HCT116 (cell line): ENCODE measurements around the gene NTS. TPM values are rescaled to one million over a fixed set of nuclear protein-coding genes. Genes with fewer than 3 reads are reported as not detected.
A peak's percentile ranks its signal among the peaks of the same experiment; 100 is the strongest.

Experiments
- ATAC-seq: fragments of 200-7000 bp; cut with Tn5 transposase; 2 replicates; pipeline ENCODE4 v1.9.1; 2020; ENCODE audit warnings: mild to moderate bottlenecking, moderate library complexity
- BruUV-seq: library from RNA; stranded (reverse); fragments of 400-500 nt; replicated peaks from 2 replicates; lab custom pipeline; 2021; lab: Mats Ljungman, UMichigan
- CTCF ChIA-PET: fragments of 300-600 bp; sonication (Branson Sonifier 250); formaldehyde crosslinking; loops from one replicate; lab custom pipeline; 2021; ENCODE audit warnings: antibody characterized with exemption; lab: Charles Lee
- POLR2A ChIA-PET: fragments of 300-600, 350-600 bp; sonication (Branson Sonifier 250); formaldehyde crosslinking; loops from one replicate; lab custom pipeline; 2021; ENCODE audit warnings: antibody characterized with exemption; lab: Charles Lee
- RAD21 ChIA-PET, 2 experiments: fragments of 300-600 bp; sonication (Branson Sonifier 250); formaldehyde crosslinking; loops; one replicate each; lab custom pipeline; 2023; ENCODE audit warnings: low total read pairs in 2 of 2; ENCODE audit not compliant: uncharacterized antibody in 2 of 2, unreplicated experiment in 2 of 2, low non-redundant PET in 1 of 2; lab: Charles Lee
- DNase-seq: peaks from one replicate; pipeline ENCODE4 v3.0.0-alpha.2; 2010; ENCODE audit warnings: low read depth, low spot score
- H2AFZ ChIP-seq: fragments of 200-600 bp; shearing (Covaris generic), sonication (generic); 2 replicates; pipeline ENCODE4 v1.6.1; 2017; ENCODE audit warnings: low read depth, mixed run types, mixed read lengths, antibody characterized with exemption, low read length; ENCODE audit not compliant: poor library complexity, severe bottlenecking
- H3K27ac ChIP-seq: 2 replicates; pipeline ENCODE4 v1.5.1; 2012; ENCODE audit warnings: low read depth, low read length
- H3K27me3 ChIP-seq: fragments of 200-600 bp; sonication (generic); 2 replicates; pipeline ENCODE4 v1.6.1; 2016; ENCODE audit warnings: mixed run types, low read length, mixed read lengths; ENCODE audit not compliant: insufficient read depth
- H3K36me3 ChIP-seq, 2 experiments: fragments of 200-500 bp in 1 of 2; fragments of 200-600 bp in 1 of 2; sonication (Bioruptor generic) in 1 of 2; sonication (generic) in 1 of 2; 2 replicates each; pipeline versions ENCODE4 v1.5.1 to v1.6.1; 2014 to 2016; ENCODE audit warnings: low read length in 2 of 2, inconsistent platforms in 1 of 2, mixed read lengths in 1 of 2, mixed run types in 1 of 2; ENCODE audit not compliant: insufficient read depth in 2 of 2, control insufficient read depth in 1 of 2
- H3K4me1 ChIP-seq, 2 experiments: fragments of 200-600 bp in 1 of 2; sonication (generic) in 1 of 2; 2 replicates each; pipeline versions ENCODE4 v1.5.1 to v1.6.1; 2012 to 2017; ENCODE audit warnings: low read length in 2 of 2, inconsistent platforms in 1 of 2, mild to moderate bottlenecking in 1 of 2, mixed read lengths in 1 of 2, mixed run types in 1 of 2, moderate library complexity in 1 of 2; ENCODE audit not compliant: insufficient read depth in 2 of 2, control insufficient read depth in 1 of 2
- H3K4me2 ChIP-seq: fragments of 200-600 bp; sonication (generic); 2 replicates; pipeline ENCODE4 v1.6.1; 2017; ENCODE audit warnings: mixed run types, low read length, mixed read lengths
- H3K4me3 ChIP-seq, 2 experiments: fragments of 200-600 bp in 1 of 2; sonication (generic) in 1 of 2; replicated peaks in 1 of 2; 2 replicates each; pipeline ENCODE4 v1.5.1; 2011 to 2016; ENCODE audit warnings: low read length in 2 of 2, control low read depth in 1 of 2, low read depth in 1 of 2, mild to moderate bottlenecking in 1 of 2, mixed read lengths in 1 of 2, mixed run types in 1 of 2
- H3K79me2 ChIP-seq: fragments of 200-600 bp; sonication (generic); 2 replicates; pipeline ENCODE4 v1.6.1; 2017; ENCODE audit warnings: mild to moderate bottlenecking, mixed run types, low read length, moderate library complexity, mixed read lengths; ENCODE audit not compliant: insufficient read depth
- H3K9ac ChIP-seq: fragments of 200-600 bp; sonication (generic); 2 replicates; pipeline ENCODE4 v1.6.1; 2016; ENCODE audit warnings: low read length, mixed read lengths
- H3K9me2 ChIP-seq: fragments of 200-600 bp; sonication (generic), shearing (Covaris generic); 2 replicates; pipeline ENCODE4 v1.6.1; 2017; ENCODE audit warnings: mixed run types, mild to moderate bottlenecking, moderate library complexity; ENCODE audit not compliant: insufficient read depth
- H3K9me3 ChIP-seq, 2 experiments: fragments of 200-500 bp in 1 of 2; fragments of 200-600 bp in 1 of 2; sonication (Bioruptor generic) in 1 of 2; sonication (generic) in 1 of 2; 2 replicates each; pipeline ENCODE4 v1.6.1; 2014 to 2017; ENCODE audit warnings: low read length in 2 of 2, mixed read lengths in 2 of 2, inconsistent platforms in 1 of 2, low read depth in 1 of 2, mild to moderate bottlenecking in 1 of 2, mixed run types in 1 of 2, moderate library complexity in 1 of 2; ENCODE audit not compliant: control insufficient read depth in 1 of 2, insufficient read depth in 1 of 2
- H4K20me1 ChIP-seq: fragments of 200-600 bp; sonication (generic), shearing (Covaris generic); 2 replicates; pipeline ENCODE4 v1.6.1; 2017; ENCODE audit warnings: mixed run types, mild to moderate bottlenecking, moderate library complexity; ENCODE audit not compliant: insufficient read depth
- EGR1 ChIP-seq: IDR thresholded peaks from 2 replicates; pipeline ENCODE4 v1.6.1; 2012; ENCODE audit warnings: low read depth
- RAD21 ChIP-seq: IDR thresholded peaks from 2 replicates; pipeline ENCODE4 v1.6.1; 2012; ENCODE audit warnings: low read depth, mild to moderate bottlenecking
- SP1 ChIP-seq: IDR thresholded peaks from 2 replicates; pipeline ENCODE4 v1.6.1; 2012; ENCODE audit warnings: low read depth
- TCF7L2 ChIP-seq: IDR thresholded peaks from 2 replicates; pipeline ENCODE4 v1.7.0; 2011; ENCODE audit warnings: borderline replicate concordance, inconsistent platforms; ENCODE audit not compliant: insufficient read depth, insufficient read length; ENCODE audit errors: extremely low read depth
- ZFX ChIP-seq: fragments of 450-650 bp; IDR thresholded peaks from 2 replicates; pipeline ENCODE4 v1.6.1; 2017
- intact Hi-C: fragments of 100-400 bp; cut with micrococcal nuclease; formaldehyde crosslinking; loops from 2 replicates; pipeline ENCODE4 v1.10.0; 2022
- total RNA-seq: library from RNA; stranded (reverse); gene quantifications from one replicate; pipeline ENCODE4 v1.2.1, GENCODE V29; 2021; ENCODE audit not compliant: unreplicated experiment
- TF ChIP-seq, protein P1 (sequence below): IDR thresholded peaks from 2 replicates; pipeline ENCODE4 v1.6.1; 2012; ENCODE audit warnings: low read depth
- TF ChIP-seq, protein P2 (sequence below): IDR thresholded peaks from 2 replicates; pipeline ENCODE4 v1.6.1; 2011; ENCODE audit warnings: mild to moderate bottlenecking, low read length, moderate library complexity; ENCODE audit not compliant: insufficient replicate concordance; ENCODE audit errors: extremely low read depth

The NTS gene
- total RNA-seq, 1 experiment from 2014 or later = not detected

DNA sequence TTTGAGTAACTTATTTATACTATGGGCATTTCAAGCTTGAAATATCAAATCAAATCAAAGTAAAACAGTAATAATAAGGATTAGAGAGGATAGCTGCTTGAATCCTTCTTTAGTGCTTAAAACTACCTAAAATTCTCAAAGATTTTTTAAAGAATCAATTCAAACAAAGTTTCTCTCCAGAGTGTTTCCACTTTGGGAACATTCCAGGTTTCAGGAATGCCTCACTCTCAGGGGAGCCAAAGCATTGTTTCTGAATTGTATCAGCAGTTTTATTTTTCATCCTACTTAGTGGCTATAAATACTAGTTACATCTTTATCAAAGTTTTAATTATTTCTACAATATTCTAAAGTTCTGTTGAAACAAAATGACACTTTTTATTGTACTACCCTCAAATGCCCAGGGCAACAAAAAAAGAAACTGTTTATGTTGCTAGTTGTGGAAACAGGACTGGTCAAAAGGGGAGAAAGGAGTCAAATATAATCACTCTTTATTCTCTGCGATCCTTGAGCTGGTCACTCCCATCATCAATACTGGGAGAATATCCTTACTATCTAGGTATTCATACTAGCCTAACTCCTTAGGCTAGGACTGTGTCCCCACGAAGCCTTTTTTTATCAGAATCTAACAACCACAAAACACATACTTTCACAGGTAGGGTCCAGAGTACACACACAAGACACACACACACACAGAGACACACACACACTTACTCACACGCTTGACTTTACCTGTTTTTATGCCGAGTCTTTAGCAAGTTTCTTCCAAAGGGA lies 38.5 kb upstream of the NTS start:
- ATAC-seq (no peak), DNase-seq (no peak)
- Histone ChIP-seq H3K9me2 (no peaks in the 10 kb centered on the region), H3K79me2 (no peaks in the 10 kb centered on the region), H3K27me3 (no peaks in the 10 kb centered on the region), H4K20me1 (no peaks in the 10 kb centered on the region), H3K4me3 (no peak overlapping the region), H3K9me3 (no peaks in the 10 kb centered on the region), H3K4me2 (0 out of 2 replicates have a peak overlapping the region, but pooled peaks have one; percentile 3), H2AFZ (peak overlapping the region; percentile 29), H3K9ac (no peak overlapping the region), H3K36me3 (no peaks in the 10 kb centered on the region), H3K27ac (no peak overlapping the region), H3K4me1 (no peaks in the 10 kb centered on the region)
- POLR2A ChIA-PET = no interaction called here
- CTCF ChIA-PET = no interaction called here
- intact Hi-C loops = no loop called here
- no TSS peak for BruUV-seq
- RAD21 ChIA-PET = no interaction called here
- TF ChIP-seq TCF7L2 (no peak), RAD21 (no peak), EGR1 (no peak), ZFX (no peak), SP1 (no peak)
- TF ChIP-seq, protein P1, sequence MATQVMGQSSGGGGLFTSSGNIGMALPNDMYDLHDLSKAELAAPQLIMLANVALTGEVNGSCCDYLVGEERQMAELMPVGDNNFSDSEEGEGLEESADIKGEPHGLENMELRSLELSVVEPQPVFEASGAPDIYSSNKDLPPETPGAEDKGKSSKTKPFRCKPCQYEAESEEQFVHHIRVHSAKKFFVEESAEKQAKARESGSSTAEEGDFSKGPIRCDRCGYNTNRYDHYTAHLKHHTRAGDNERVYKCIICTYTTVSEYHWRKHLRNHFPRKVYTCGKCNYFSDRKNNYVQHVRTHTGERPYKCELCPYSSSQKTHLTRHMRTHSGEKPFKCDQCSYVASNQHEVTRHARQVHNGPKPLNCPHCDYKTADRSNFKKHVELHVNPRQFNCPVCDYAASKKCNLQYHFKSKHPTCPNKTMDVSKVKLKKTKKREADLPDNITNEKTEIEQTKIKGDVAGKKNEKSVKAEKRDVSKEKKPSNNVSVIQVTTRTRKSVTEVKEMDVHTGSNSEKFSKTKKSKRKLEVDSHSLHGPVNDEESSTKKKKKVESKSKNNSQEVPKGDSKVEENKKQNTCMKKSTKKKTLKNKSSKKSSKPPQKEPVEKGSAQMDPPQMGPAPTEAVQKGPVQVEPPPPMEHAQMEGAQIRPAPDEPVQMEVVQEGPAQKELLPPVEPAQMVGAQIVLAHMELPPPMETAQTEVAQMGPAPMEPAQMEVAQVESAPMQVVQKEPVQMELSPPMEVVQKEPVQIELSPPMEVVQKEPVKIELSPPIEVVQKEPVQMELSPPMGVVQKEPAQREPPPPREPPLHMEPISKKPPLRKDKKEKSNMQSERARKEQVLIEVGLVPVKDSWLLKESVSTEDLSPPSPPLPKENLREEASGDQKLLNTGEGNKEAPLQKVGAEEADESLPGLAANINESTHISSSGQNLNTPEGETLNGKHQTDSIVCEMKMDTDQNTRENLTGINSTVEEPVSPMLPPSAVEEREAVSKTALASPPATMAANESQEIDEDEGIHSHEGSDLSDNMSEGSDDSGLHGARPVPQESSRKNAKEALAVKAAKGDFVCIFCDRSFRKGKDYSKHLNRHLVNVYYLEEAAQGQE = no peak
- TF ChIP-seq, protein P2, sequence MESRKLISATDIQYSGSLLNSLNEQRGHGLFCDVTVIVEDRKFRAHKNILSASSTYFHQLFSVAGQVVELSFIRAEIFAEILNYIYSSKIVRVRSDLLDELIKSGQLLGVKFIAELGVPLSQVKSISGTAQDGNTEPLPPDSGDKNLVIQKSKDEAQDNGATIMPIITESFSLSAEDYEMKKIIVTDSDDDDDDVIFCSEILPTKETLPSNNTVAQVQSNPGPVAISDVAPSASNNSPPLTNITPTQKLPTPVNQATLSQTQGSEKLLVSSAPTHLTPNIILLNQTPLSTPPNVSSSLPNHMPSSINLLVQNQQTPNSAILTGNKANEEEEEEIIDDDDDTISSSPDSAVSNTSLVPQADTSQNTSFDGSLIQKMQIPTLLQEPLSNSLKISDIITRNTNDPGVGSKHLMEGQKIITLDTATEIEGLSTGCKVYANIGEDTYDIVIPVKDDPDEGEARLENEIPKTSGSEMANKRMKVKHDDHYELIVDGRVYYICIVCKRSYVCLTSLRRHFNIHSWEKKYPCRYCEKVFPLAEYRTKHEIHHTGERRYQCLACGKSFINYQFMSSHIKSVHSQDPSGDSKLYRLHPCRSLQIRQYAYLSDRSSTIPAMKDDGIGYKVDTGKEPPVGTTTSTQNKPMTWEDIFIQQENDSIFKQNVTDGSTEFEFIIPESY = no peak
